Skeletal muscle cell (primary cell): ENCODE data around the gene CAB39.
"Not testable (repeated sequence)": the region's sequence is repeated elsewhere in the genome, so short reads cannot be mapped to it uniquely, and the experiment has no call there.

Experiments used
- DNase-seq: peaks from one replicate; pipeline ENCODE4 v3.0.0-alpha.2; 2010; ENCODE audit warnings: low read depth
- H3K4me3 ChIP-seq: 2 replicates; pipeline ENCODE4 v1.5.1; 2011; ENCODE audit warnings: low read depth, mild to moderate bottlenecking, control low read depth, low read length, moderate library complexity

CAB39 gene

DNA sequence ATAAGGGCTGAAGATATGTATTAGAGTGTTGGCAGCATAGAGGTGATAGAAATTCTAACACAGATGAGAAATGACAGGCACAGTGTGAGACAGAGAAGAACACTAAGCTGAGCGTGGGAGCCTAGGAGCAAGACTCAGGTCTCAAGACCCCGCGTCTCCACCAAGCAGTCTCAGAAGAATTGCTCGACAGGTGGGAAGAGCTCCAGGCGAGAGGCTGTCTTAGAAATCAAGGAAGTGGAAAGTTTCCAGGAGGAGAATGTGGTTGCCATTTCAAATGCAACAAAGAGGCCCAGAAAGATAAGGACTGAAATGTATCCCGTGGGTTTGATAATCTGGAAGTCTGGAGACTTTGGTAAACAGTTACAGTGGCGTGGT lies 31.5 kb upstream of the CAB39 start:
- DNase-seq: no peak
- no peak overlapping the region for H3K4me3 ChIP-seq

DNA sequence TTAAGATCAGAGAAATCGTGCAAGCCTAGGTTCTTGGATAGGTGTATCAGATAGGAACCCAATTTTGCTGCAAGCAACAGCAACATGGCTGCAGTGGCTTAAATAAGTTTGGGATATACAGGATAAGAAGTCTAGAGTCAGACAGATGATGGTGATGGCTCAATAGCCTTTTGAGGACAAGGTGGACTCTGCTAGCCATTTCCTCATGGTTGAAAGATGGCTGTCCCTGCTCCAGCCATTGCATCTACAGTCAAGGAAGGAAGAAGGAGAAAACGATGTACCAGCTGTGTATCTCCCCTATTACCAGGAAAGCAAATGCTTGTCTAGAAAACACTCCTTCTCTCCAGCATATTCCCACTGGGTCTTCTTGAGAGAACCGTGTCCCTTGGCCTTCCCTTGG lies 30.1 kb upstream of the CAB39 start:
- DNase-seq: no peak
- H3K4me3 ChIP-seq: no peak overlapping the region

DNA sequence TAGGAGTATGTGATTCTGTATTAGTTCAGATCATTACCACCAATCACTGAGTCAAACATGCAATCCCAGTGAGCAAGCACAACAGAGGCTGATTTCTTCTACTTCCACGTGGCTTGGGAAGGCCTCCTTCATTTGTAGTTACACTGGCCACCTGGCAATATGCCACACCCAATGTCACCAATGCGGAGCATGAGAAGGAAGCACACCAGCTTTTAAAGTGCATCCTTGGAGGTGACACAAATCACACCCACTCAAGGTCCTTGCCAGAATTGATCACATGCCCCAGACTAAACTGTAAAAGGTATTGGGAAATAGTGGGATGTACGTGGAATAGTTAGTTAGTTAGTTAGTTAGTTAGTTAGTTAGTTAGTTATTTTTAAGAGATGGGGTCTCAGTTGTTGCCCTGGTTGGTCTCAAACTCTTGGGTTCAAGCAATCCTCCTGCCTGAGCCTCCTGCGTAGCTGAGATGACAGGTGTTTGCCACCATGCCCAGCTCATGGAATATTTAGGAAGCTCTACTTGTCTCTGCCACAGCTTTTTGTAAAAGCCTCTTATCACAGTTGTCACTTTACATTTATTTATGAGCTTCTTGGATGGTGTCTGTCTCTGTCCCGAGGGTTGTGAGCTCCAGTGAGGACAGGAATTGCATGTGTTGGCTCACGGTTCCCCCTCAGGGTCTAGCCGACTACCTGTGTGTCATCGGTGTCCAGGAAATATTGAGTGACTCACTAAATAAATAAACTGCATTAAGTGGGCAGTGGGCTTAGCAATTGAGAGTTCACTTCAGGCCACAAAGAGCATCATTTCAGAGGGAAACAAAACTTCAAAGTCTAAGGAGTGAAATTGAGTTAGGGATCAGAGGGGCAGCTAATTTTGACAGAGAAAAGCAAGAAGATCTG lies 28.1 kb upstream of the CAB39 start:
- DNase-seq: no peak
- H3K4me3 ChIP-seq: no peak overlapping the region

GRCh38 chr2:230685178-230685577 lies 27.5 kb upstream of the CAB39 start:
- no peak overlapping the region for H3K4me3 ChIP-seq
- no peak for DNase-seq

DNA sequence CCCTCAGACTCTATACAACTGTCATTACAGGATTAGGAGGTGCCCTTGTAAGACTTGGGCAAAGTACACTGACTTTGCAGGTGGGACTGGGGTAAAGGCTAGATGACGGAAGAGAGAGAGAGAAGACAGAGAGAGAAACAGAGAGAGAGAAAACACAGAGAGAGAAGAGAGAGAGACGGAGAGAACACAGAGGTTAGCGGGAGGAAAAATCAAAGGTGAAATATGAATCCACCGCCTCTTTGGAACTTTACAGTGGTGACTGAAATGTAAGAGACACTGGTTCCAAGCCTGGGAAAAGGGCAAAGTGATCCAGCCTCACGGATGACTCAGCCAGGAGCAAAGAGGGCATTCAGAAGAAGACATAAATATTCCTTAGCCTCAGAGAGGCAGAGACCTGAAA lies 25.1 kb upstream of the CAB39 start:
- no peak overlapping the region for H3K4me3 ChIP-seq
- DNase-seq: no peak

GRCh38 chr2:230688490-230688889 lies 24.2 kb upstream of the CAB39 start:
- no peak for DNase-seq
- H3K4me3 ChIP-seq: no peak overlapping the region

- no peak overlapping the region for H3K4me3 ChIP-seq
- DNase-seq: no peak
Measured at GRCh38 chr2:230690439-230690838, 22.2 kb upstream of the CAB39 start.

DNA sequence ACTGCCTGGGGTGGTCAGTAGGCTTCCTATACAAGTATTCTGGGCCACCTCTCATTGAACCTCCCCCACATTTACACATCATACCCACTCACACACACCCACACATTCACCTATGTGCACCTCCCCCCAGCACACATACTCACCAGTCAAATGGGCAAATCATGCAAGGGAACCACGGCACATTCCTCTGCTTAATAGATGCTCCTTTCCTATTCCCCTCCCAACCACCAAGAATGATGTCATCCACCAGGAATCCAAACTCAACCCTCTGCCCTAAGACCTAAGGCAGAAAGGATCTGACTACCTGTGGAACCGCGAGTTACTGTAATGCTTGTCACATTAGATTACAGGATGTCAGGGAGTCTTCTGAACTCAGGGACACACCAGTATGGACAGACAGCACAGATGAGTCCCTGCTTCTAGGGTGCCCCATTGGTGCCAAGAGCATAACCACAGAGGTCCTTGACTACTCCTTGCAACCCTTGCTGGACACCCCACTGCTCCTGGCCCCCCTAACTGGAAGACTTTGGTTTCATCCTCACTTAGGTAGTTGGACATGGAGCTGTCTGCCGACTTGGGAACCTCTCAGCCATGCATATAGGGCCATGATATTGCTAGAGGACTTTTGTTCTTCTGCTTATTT lies 21.5 kb upstream of the CAB39 start:
- no peak for DNase-seq
- no peak overlapping the region for H3K4me3 ChIP-seq

DNA sequence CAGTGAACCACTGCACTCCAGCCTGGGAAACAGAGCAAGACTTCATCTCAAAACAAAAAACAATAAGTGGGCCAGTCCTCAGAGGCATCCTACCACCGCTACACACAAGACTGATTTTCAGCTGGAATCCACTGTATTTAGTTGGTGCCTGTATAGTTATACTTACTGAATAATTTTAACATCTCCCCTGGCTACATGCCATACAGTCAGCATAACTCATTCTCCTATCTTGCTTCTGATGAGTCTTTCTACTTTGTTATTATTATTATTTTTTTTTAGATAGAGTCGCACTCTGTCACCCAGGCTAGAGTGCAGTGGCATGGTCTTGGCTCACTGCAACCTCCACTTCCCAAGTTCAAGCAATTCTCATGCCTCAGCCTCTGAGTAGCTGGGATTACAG lies 19.9 kb upstream of the CAB39 start:
- DNase-seq: no peak
- no peak overlapping the region for H3K4me3 ChIP-seq

DNA sequence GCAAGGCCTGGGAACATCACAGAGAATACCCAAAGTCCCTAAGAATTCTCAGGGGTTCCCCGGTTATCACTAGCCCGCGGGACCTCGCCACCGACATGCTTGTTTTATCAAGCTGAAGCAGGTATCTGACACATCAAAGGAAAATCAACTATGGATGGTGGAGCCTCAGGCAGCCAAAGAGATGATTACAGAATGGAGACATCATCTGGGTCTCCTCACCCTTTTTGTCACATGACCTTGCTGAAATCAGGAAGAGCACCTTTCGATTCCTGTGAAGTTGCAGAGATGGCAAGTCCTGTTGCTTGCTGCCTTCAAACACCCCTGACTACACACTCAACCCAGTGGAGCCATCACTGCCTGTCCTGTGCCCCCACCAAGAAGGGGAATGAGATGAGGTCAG lies 19.2 kb upstream of the CAB39 start:
- no peak for DNase-seq
- H3K4me3 ChIP-seq: no peak overlapping the region

DNA sequence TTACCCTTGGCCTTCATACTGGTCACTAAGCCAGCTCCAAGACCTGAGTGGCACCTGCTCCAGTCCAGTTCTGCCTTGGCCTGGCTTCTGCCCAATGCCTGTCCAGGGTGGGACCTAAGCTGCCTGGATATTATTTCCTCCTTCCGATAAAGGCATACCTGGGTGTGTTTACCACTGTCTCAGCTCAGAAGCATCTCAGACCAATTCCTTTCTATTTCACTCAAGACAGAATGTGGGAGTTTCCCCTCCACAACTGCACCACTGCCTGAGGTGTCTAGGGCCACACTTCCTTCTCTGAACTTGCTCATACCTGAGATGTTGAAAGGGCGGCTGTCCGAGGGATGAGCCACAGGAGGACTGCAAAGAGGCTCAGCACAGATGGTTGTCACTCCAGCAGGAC lies 18.4 kb upstream of the CAB39 start:
- DNase-seq: no peak
- H3K4me3 ChIP-seq: no peak overlapping the region

DNA sequence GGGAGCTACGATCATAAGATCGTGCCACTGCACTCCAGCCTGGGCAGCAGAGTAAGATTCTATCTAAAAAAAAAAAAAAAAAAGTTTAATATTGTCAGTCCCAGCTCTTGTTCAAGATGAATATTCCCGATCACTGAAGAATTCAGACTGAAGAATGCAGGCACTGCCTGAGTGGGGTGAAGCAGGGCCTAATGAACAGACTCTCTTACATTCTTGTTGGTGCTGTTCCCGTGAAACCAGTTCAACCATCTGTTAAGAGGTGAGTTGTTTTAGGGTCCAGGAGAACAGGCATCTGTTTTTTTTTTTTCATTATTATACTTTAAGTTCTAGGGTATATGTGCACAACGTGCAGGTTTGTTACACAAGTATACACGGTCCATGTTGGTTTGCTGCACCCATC lies 17.1 kb upstream of the CAB39 start:
- H3K4me3 ChIP-seq: no peak overlapping the region
- DNase-seq: no peak

GRCh38 chr2:230696670-230697069 lies 16.0 kb upstream of the CAB39 start:
- H3K4me3 ChIP-seq: no peak overlapping the region
- no peak for DNase-seq

DNA sequence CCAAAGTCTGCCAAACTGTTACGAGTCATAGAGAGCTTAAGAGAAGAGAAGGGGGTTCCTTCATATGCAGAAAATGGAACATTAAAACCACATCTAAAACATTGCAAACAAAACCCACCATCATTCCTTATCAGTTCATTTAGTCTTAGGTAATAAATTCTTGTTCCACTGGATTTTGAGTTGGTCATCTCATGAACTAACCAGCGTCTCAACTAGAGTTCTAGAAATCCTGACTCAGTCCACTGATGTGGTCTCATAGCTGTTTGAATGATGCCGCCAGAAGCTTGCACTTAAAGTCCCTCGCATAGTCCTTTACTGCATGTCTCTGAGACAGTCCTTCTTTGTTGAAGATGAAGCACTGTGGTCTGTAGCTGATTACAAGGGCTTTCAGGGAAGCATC lies 15.0 kb upstream of the CAB39 start:
- no peak overlapping the region for H3K4me3 ChIP-seq
- DNase-seq: no peak

- not testable (repeated sequence) for DNase-seq, H3K4me3 ChIP-seq
Measured at GRCh38 chr2:230698753-230699152, 13.9 kb upstream of the CAB39 start.

DNA sequence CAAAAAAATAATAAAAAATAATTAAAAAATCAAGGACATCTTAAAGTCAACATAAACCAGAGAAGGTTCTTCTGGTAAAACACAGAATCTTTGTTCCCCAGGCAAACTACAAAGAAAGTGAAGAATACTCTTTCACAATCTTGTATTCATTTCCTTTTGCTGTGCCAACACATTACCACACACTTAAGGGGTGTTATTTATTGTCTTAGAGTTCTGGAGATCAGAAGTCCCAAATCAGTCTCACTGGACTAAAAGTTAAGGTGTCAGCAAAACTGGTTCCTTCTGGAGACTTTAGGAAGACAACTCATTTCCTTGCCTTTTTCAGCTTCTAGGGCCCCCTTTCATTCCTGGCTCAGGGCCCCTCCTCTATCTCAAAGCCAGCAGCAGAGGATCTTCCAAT lies 12.2 kb upstream of the CAB39 start:
- DNase-seq: no peak
- H3K4me3 ChIP-seq: no peak overlapping the region

DNA sequence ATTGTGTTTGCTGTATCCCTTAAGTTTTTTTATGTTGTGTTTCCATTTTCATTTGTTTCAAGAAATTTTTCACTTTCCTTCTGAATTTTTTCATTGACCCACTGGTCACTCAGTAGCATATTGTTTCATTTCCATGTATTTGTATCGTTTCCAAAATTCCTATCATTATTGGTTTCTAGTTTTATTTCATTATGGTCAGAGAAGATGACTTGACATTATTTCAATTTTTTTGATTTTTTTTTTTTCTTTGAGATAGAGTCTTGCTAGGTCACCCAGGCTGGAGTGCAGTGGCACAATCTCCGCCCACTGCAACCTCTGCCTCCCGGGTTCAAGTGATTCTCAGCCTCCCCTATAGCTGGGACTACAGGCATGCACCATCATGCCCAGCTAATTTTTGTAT lies 11.3 kb upstream of the CAB39 start:
- H3K4me3 ChIP-seq: no peak overlapping the region
- no peak for DNase-seq

DNA sequence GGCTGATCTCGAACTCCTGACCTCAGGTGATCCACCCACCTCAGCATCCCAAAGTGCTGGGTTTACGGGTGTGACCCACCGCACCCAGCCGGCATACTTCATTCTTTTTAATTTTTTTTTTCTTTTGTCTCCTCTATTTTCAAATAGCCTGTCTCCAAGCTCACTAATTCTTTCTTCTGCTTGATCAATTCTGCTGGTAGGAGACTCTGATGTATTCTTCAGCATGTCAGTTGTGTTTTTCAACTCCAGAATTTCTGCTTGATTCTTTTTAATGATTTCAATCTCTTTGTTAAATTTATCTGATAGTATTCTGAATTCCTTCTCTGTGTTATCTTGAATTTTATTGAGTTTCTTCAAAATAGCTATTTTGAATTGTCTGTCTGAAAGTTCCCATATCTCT lies 10.2 kb upstream of the CAB39 start:
- H3K4me3 ChIP-seq, DNase-seq: not testable (repeated sequence)

DNA sequence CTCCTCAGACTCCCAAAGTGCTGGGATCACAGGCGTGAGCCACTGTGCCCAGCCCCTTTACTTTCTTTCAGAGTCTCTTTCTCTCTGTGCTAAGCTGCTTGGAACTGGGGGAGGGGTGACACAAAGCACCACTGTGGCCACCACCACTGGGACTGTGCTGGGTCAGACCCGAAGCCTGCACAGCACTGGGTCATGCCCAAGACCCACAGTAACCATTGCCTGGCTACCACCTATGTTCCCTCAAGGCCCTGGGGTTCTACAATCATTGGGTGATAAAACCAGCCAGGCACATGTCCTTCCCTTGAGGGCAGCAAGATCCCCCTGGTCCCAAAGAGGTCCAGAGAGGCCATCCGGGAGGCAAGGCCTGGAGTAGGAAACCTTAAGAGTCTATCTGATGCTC lies 9.1 kb upstream of the CAB39 start:
- DNase-seq: no peak
- H3K4me3 ChIP-seq: no peak overlapping the region

DNA sequence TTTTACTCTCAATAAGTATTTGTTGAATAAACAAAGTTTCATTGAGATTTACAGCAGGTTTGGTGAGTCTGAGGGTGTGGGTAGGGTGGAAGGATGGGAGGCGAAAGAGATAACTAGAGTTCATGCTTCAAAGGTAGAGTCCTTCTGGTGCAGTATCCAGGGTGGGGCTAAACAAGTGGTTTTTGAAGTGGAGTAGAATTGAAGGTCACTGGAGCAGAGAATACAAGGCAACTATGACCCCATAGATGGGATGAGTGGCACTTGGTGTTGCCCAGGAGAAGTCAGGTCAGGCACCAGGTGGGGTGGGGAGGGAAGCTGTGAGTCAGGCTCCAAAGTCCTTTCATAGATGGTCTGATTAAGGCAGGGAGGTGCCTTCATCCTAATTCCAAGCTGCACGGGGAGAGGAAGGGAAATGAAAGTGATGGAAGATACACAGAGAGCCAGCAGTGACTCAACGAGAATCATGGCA lies 6.6 kb upstream of the CAB39 start:
- DNase-seq: no peak
- no peak overlapping the region for H3K4me3 ChIP-seq

DNA sequence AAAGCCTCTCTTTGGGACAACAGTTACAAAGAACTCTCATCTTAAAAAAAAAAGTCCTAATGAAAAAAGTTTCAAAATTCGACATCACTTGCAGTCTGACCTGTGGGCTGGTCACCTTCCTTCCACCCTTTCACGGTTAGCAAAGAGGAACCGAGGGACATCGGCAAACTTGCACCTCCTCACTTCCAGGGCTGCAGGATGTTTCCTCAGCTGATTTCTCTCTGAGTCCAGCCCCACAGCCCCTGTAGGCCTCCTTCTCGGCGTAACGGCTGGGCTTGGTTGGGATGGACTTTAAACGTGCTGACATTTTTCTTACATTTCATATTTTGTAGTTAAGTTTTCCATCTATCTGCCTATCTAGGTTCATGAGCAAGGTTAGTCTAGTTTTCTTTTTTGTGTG lies 5.7 kb upstream of the CAB39 start:
- no peak overlapping the region for H3K4me3 ChIP-seq
- no peak for DNase-seq
